GM23338 (cell line): ENCODE data around the gene FAM13C. TPM values are rescaled to one million over a fixed set of nuclear protein-coding genes. Genes with fewer than 3 reads are reported as not detected.

ENCODE experiments used
- ATAC-seq: fragments of 200-7000 bp; cut with Tn5 transposase; 3 replicates; pipeline ENCODE4 v1.9.1; 2020
- DNase-seq: peaks from one replicate; pipeline ENCODE4 v3.0.0-alpha.2; 2015; ENCODE audit warnings: low spot score
- H2AFZ ChIP-seq: fragments of 200-600 bp; sonication (generic); 2 replicates; pipeline ENCODE4 v1.8.0; 2016; ENCODE audit warnings: antibody characterized with exemption, mild to moderate bottlenecking, moderate library complexity
- H3F3A ChIP-seq: fragments of 200-600 bp; sonication (generic); replicated peaks from 2 replicates; pipeline ENCODE4 v1.8.0; 2017; ENCODE audit warnings: antibody characterized with exemption, mixed run types, low read depth
- H3K27ac ChIP-seq: fragments of 200-600 bp; sonication (generic); 2 replicates; pipeline ENCODE4 v1.6.1; 2016; ENCODE audit warnings: low read depth
- H3K27me3 ChIP-seq: fragments of 200-600 bp; sonication (generic); 2 replicates; pipeline ENCODE4 v1.8.0; 2016; ENCODE audit warnings: mild to moderate bottlenecking, mixed run types, moderate library complexity; ENCODE audit not compliant: insufficient read depth
- H3K36me3 ChIP-seq: fragments of 200-600 bp; sonication (generic); 2 replicates; pipeline ENCODE4 v1.8.0; 2016; ENCODE audit warnings: mild to moderate bottlenecking; ENCODE audit not compliant: insufficient read depth
- H3K4me1 ChIP-seq: fragments of 200-600 bp; sonication (generic); 2 replicates; pipeline ENCODE4 v1.8.0; 2016; ENCODE audit warnings: mild to moderate bottlenecking, moderate library complexity; ENCODE audit not compliant: insufficient read depth
- H3K4me2 ChIP-seq: fragments of 200-600 bp; sonication (generic); 2 replicates; pipeline ENCODE4 v1.7.1; 2017; ENCODE audit warnings: mixed run types
- H3K4me3 ChIP-seq: fragments of 200-600 bp; sonication (generic); 2 replicates; pipeline ENCODE4 v1.6.1; 2016; ENCODE audit warnings: mixed run types
- H3K79me2 ChIP-seq: fragments of 200-600 bp; sonication (generic); replicated peaks from 2 replicates; pipeline ENCODE4 v1.8.0; 2017; ENCODE audit warnings: mild to moderate bottlenecking; ENCODE audit not compliant: insufficient read depth
- H3K9me2 ChIP-seq: fragments of 200-600 bp; sonication (generic); 2 replicates; pipeline ENCODE4 v1.8.0; 2017; ENCODE audit not compliant: insufficient read depth
- H4K20me1 ChIP-seq: fragments of 200-600 bp; sonication (generic); replicated peaks from 2 replicates; pipeline ENCODE4 v1.8.0; 2017; ENCODE audit warnings: mild to moderate bottlenecking; ENCODE audit not compliant: insufficient read depth
- H3K27ac Mint-ChIP-seq: 2 replicates; pipeline ENCODE4 v1.8.0; 2020; ENCODE audit warnings: inconsistent platforms, mild to moderate bottlenecking, moderate library complexity, mixed read lengths
- H3K27me3 Mint-ChIP-seq: 3 replicates; pipeline ENCODE4 v1.8.0; 2022; ENCODE audit warnings: low read depth, mild to moderate bottlenecking, moderate library complexity, mixed read lengths, inconsistent platforms; ENCODE audit not compliant: insufficient read depth, poor library complexity
- H3K36me3 Mint-ChIP-seq: 3 replicates; pipeline ENCODE4 v1.8.0; 2021; ENCODE audit warnings: low read depth, mild to moderate bottlenecking, inconsistent platforms, moderate library complexity, mixed read lengths
- H3K4me1 Mint-ChIP-seq: 3 replicates; pipeline ENCODE4 v1.8.0; 2020; ENCODE audit warnings: mild to moderate bottlenecking, inconsistent platforms, mixed read lengths
- H3K4me3 Mint-ChIP-seq: 3 replicates; pipeline ENCODE4 v1.8.0; 2021; ENCODE audit warnings: moderate library complexity, mild to moderate bottlenecking, inconsistent platforms, mixed read lengths
- H3K9me3 Mint-ChIP-seq: 3 replicates; pipeline ENCODE4 v1.8.0; 2020; ENCODE audit warnings: moderate library complexity, mild to moderate bottlenecking, inconsistent platforms, mixed read lengths
- CREB1 ChIP-seq: fragments of 250-450 bp; sonication (Bioruptor Pico); IDR thresholded peaks from 2 replicates; pipeline ENCODE4 v1.5.0; 2020; ENCODE audit warnings: low read depth, mild to moderate bottlenecking, moderate library complexity
- EZH2 ChIP-seq: fragments of 200-600 bp; sonication (generic); IDR thresholded peaks from one replicate; pipeline ENCODE4 v1.8.0; 2017; ENCODE audit warnings: antibody characterized with exemption, mild to moderate bottlenecking, low read depth; ENCODE audit not compliant: unreplicated experiment
- NANOG ChIP-seq: IDR thresholded peaks from 2 replicates; pipeline ENCODE4 v1.6.1; 2016; ENCODE audit warnings: antibody characterized with exemption, borderline replicate concordance
- ZNF114 ChIP-seq: fragments of 250-450 bp; sonication (Bioruptor Pico); IDR thresholded peaks from 2 replicates; pipeline ENCODE4 v1.5.0; 2020; ENCODE audit warnings: mild to moderate bottlenecking, moderate library complexity
- ZNF331 ChIP-seq: fragments of 250-450 bp; sonication (Bioruptor Pico); IDR thresholded peaks from 2 replicates; pipeline ENCODE4 v1.5.0; 2020; ENCODE audit warnings: low read depth, mild to moderate bottlenecking, moderate library complexity
- polyA plus RNA-seq: library from polyadenylated mRNA; unstranded; fragments of >200 nt; fragmentation: Nextera tagmentation; extraction: Ambion mirVana; gene quantifications from 2 replicates; pipeline ENCODE4 v1.2.1, GENCODE V29; 2016
- total RNA-seq: library from RNA; depleted of rRNA; stranded (reverse); fragments of >200 nt; shearing (Covaris generic); gene quantifications from 2 replicates; pipeline ENCODE4 v1.2.3, GENCODE V29; 2014
- TF ChIP-seq, protein P1 (sequence below): fragments of 250-450 bp; sonication (Bioruptor Pico); IDR thresholded peaks from 2 replicates; pipeline ENCODE4 v1.5.0; 2020; ENCODE audit warnings: mild to moderate bottlenecking, moderate library complexity
- TF ChIP-seq, protein P2 (sequence below), 2 experiments: fragments of 200-600 bp in 1 of 2; sonication (generic) in 1 of 2; conservative IDR thresholded peaks; 2 replicates each; pipeline versions ENCODE4 v1.5.1 to v1.6.1; 2016 to 2017; ENCODE audit warnings: antibody characterized with exemption in 2 of 2, low read depth in 2 of 2, mild to moderate bottlenecking in 2 of 2, moderate library complexity in 1 of 2

FAM13C gene
- total and polyA plus RNA-seq, 2 experiments from 2014 or later, result 0.94 to 2.1 TPM

DNA sequence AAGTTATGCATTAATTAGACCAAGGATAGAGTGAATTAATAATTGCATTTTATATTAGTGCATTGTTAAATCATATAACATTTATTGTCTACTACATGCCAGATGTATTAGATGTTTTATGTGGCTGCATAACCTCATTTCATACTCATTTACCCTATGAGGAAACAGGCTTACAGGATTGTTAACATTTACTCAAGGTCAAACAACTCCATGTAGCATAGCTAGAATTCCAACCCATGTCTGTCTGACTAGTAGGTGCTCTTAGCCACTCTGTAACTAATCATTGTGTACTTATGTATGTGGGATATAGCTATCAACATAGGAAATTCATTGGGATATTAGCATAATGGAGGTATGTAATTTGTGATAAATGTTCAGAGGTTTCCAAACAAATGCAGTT, 139.6 kb downstream of the FAM13C start (continued):
- TF ChIP-seq, protein P1, sequence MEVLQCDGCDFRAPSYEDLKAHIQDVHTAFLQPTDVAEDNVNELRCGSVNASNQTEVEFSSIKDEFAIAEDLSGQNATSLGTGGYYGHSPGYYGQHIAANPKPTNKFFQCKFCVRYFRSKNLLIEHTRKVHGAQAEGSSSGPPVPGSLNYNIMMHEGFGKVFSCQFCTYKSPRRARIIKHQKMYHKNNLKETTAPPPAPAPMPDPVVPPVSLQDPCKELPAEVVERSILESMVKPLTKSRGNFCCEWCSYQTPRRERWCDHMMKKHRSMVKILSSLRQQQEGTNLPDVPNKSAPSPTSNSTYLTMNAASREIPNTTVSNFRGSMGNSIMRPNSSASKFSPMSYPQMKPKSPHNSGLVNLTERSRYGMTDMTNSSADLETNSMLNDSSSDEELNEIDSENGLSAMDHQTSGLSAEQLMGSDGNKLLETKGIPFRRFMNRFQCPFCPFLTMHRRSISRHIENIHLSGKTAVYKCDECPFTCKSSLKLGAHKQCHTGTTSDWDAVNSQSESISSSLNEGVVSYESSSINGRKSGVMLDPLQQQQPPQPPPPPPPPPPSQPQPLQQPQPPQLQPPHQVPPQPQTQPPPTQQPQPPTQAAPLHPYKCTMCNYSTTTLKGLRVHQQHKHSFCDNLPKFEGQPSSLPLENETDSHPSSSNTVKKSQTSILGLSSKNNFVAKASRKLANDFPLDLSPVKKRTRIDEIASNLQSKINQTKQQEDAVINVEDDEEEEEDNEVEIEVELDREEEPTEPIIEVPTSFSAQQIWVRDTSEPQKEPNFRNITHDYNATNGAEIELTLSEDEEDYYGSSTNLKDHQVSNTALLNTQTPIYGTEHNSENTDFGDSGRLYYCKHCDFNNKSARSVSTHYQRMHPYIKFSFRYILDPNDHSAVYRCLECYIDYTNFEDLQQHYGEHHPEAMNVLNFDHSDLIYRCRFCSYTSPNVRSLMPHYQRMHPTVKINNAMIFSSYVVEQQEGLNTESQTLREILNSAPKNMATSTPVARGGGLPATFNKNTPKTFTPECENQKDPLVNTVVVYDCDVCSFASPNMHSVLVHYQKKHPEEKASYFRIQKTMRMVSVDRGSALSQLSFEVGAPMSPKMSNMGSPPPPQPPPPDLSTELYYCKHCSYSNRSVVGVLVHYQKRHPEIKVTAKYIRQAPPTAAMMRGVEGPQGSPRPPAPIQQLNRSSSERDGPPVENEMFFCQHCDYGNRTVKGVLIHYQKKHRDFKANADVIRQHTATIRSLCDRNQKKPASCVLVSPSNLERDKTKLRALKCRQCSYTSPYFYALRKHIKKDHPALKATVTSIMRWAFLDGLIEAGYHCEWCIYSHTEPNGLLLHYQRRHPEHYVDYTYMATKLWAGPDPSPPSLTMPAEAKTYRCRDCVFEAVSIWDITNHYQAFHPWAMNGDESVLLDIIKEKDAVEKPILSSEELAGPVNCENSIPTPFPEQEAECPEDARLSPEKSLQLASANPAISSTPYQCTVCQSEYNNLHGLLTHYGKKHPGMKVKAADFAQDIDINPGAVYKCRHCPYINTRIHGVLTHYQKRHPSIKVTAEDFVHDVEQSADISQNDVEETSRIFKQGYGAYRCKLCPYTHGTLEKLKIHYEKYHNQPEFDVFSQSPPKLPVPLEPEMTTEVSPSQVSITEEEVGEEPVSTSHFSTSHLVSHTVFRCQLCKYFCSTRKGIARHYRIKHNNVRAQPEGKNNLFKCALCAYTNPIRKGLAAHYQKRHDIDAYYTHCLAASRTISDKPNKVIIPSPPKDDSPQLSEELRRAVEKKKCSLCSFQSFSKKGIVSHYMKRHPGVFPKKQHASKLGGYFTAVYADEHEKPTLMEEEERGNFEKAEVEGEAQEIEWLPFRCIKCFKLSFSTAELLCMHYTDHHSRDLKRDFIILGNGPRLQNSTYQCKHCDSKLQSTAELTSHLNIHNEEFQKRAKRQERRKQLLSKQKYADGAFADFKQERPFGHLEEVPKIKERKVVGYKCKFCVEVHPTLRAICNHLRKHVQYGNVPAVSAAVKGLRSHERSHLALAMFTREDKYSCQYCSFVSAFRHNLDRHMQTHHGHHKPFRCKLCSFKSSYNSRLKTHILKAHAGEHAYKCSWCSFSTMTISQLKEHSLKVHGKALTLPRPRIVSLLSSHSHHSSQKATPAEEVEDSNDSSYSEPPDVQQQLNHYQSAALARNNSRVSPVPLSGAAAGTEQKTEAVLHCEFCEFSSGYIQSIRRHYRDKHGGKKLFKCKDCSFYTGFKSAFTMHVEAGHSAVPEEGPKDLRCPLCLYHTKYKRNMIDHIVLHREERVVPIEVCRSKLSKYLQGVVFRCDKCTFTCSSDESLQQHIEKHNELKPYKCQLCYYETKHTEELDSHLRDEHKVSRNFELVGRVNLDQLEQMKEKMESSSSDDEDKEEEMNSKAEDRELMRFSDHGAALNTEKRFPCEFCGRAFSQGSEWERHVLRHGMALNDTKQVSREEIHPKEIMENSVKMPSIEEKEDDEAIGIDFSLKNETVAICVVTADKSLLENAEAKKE (CRISPR knock-in tag), result no peak
- TF ChIP-seq ZNF114 (CRISPR knock-in tag), result no peak
- no peak for TF ChIP-seq CREB1 (CRISPR knock-in tag)
- TF ChIP-seq, protein P2, sequence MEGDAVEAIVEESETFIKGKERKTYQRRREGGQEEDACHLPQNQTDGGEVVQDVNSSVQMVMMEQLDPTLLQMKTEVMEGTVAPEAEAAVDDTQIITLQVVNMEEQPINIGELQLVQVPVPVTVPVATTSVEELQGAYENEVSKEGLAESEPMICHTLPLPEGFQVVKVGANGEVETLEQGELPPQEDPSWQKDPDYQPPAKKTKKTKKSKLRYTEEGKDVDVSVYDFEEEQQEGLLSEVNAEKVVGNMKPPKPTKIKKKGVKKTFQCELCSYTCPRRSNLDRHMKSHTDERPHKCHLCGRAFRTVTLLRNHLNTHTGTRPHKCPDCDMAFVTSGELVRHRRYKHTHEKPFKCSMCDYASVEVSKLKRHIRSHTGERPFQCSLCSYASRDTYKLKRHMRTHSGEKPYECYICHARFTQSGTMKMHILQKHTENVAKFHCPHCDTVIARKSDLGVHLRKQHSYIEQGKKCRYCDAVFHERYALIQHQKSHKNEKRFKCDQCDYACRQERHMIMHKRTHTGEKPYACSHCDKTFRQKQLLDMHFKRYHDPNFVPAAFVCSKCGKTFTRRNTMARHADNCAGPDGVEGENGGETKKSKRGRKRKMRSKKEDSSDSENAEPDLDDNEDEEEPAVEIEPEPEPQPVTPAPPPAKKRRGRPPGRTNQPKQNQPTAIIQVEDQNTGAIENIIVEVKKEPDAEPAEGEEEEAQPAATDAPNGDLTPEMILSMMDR (conservative IDR thresholded peaks at IDR 0.05; ENCODE audit: low read depth in 2 of 2), result no peak
- no peak for TF ChIP-seq ZNF331 (CRISPR knock-in tag)

DNA sequence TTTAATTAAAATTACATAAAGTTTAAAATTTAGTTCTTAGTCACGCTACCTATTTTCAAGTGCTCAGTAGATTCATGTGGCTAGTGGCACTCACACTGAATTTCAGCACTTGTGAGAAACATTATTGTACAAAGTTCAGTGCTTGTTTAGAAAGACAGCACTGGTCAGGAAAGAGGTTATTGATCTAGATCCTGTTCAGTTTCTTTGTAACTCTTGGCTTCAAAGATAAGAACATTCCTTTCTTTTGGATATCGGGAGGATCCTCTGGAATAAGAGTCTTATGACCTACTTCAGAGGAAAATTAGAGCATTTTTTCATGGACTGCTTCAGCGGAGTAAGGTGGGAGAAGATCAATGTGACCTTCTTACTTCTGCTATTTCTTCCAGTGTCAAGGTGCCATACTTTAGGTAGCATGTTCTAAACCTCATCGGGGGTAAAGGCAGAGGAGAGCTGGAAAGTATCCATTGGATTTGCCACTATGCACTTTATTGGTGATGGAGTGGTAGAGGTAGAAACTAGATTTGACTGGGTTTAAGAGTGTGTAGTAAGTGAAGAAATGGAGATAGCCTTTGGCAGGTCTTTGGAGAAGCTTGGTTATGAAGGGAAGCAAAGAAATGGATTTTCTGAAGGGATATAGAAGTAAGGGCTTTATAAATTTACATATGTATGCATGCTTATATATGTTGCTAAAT, 146.0 kb downstream of the FAM13C start:
- Histone ChIP-seq H3K27me3 (no peaks in the 10 kb centered on the region), H3K4me2 (no peak overlapping the region), H2AFZ (no peak overlapping the region), H4K20me1 (no peaks in the 10 kb centered on the region), H3K27ac (no peak overlapping the region), H3K4me1 (peaks cover 13% of the 10 kb centered on the region; the same call in 1 of the 2 replicates), H3K36me3 (no peaks in the 10 kb centered on the region), H3K79me2 (no peaks in the 10 kb centered on the region), H3K4me3 (no peak overlapping the region), H3F3A (no peaks in the 10 kb centered on the region), H3K9me2 (no peaks in the 10 kb centered on the region)
- Mint-ChIP-seq H3K36me3 (no peaks in the 10 kb centered on the region), H3K4me1 (peaks cover 11% of the 10 kb centered on the region), H3K27ac (no peak overlapping the region), H3K9me3 (no peaks in the 10 kb centered on the region), H3K27me3 (no peaks in the 10 kb centered on the region), H3K4me3 (no peak overlapping the region)
- no peak for TF ChIP-seq EZH2
- no peak for TF ChIP-seq CREB1 (CRISPR knock-in tag)
- no peak for TF ChIP-seq NANOG
- ATAC-seq (no peak), DNase-seq (no peak)
